SJSA1 (cell line): Measurements from ENCODE around the gene HORMAD2. TPM values are rescaled to one million over a fixed set of nuclear protein-coding genes. Genes with fewer than 3 reads are reported as not detected.
A peak's percentile ranks its signal among the peaks of the same experiment; 100 is the strongest.

Experiments
- DNase-seq, 2 experiments: peaks; one replicate each; pipeline ENCODE4 v3.0.0-alpha.2; 2015 to 2020; ENCODE audit warnings: low spot score in 2 of 2, low read depth in 1 of 2
- H3K27ac ChIP-seq: fragments of 250-450 bp; sonication (Bioruptor Pico); 2 replicates; pipeline ENCODE4 v1.5.1; 2020; ENCODE audit warnings: mild to moderate bottlenecking, moderate library complexity
- H3K27me3 ChIP-seq: fragments of 250-450 bp; sonication (Bioruptor Pico); replicated peaks from 2 replicates; pipeline ENCODE4 v1.5.1; 2020; ENCODE audit warnings: mild to moderate bottlenecking, moderate library complexity
- H3K36me3 ChIP-seq: fragments of 250-450 bp; sonication (Bioruptor Pico); 2 replicates; pipeline ENCODE4 v1.5.1; 2020; ENCODE audit warnings: mild to moderate bottlenecking
- H3K4me1 ChIP-seq: fragments of 250-450 bp; sonication (Bioruptor Pico); replicated peaks from 2 replicates; pipeline ENCODE4 v1.6.1; 2021; ENCODE audit warnings: mild to moderate bottlenecking
- H3K4me3 ChIP-seq: fragments of 250-450 bp; sonication (Bioruptor Pico); 2 replicates; pipeline ENCODE4 v1.5.1; 2020; ENCODE audit warnings: mild to moderate bottlenecking
- H3K9me3 ChIP-seq: fragments of 250-450 bp; sonication (Bioruptor Pico); replicated peaks from 2 replicates; pipeline ENCODE4 v1.5.1; 2020; ENCODE audit warnings: mild to moderate bottlenecking
- total RNA-seq: library from RNA; depleted of rRNA; stranded (reverse); fragments of >200 nt; shearing (Covaris generic); gene quantifications from 2 replicates; pipeline ENCODE4 v1.2.3, GENCODE V29; 2014

HORMAD2 gene
- total RNA-seq, 1 experiment from 2014 or later = not detected

DNA sequence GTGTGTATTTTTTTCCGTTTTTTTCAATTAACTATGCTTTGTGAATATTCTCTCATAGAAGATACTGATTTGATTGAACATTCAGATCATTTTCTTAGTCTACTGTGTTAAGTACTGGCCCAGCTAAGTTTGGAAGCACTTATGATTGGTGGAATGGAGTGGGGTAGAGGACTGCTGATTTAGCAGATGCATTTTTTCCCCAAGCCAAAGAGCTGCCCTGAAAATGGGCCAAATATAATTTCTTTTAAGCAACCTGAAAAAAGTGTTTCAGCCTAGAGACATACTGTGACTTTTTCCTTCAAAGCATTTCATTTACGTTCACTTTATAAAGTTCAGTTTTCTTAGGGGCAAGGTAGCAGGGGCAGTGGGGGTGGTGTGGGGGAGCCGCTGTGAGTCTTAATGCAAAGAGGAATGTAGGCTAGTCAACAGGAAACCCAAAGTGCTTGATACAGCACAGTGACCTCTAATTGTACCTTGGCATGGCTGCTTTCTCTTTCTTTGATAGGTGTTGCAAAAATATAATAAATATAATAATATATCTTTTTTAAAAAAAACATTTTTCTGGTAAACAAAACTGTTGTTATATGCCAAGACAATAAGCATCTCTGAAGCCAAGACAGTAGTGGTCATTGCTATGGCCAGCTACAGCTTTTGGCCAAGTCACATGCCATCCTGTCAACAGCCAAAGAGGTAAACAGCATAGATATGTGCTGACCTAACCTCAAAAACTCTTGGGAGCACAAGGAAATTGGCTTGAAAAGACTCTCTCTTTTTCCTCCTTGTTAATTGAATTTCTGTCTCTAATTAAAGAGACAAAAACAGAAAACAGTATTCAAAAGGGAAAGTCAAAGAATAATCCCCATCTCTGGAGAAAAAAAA is 107.5 kb downstream of the HORMAD2 start:
- H3K27me3 ChIP-seq = no peaks in the 10 kb centered on the region
- no peaks in the 10 kb centered on the region for H3K9me3 ChIP-seq
- no peak overlapping the region for H3K4me3 ChIP-seq
- DNase-seq = no peak
- H3K27ac ChIP-seq = no peak overlapping the region
- no peaks in the 10 kb centered on the region for H3K36me3 ChIP-seq
- peaks cover 65% of the 10 kb centered on the region for H3K4me1 ChIP-seq

DNA sequence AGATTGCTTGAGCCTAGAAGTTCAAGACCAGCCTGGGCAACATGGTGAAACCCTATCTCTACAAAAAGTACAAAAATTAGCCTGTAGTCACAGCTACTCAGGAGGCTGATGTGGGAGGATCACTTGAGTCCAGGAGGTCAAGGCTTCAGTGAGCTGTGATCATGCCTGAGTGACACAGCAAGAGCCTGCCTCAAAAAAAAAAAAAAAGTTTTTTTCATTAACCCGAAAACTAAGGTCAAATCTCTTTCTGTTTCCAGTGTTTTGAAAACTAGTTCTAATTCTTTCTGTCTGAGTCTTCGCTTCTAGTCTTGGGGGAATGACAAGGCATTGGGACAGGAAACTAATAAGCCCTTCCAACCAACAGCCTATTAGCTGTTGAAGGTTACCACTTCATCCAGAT is 108.6 kb downstream of the HORMAD2 start:
- no peaks in the 10 kb centered on the region for H3K9me3 ChIP-seq
- H3K4me3 ChIP-seq = no peak overlapping the region
- DNase-seq = no peak
- H3K27ac ChIP-seq = no peak overlapping the region
- no peaks in the 10 kb centered on the region for H3K36me3 ChIP-seq
- H3K4me1 ChIP-seq = peaks cover 56% of the 10 kb centered on the region
- H3K27me3 ChIP-seq = no peaks in the 10 kb centered on the region

DNA sequence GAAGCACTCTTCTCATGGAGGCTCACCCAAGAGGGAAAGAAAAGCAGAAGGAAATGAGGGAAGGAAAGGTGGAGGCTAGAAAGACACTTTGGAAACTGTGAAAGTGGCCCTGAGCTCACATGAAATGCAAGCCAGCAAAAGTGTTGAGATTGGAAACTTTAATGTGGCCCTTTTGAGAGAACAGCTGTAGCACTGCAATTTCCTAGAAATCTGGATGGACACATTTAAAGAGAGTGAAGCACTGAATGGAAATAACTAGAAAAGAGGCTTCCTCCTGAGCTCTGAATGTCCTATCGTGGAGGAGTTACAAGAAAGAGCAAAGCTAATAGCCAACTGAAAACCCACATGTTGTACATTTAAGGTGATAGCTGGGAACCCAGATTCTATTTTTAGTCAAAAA is 110.3 kb downstream of the HORMAD2 start:
- DNase-seq = no peak
- H3K4me1 ChIP-seq = peaks cover 55% of the 10 kb centered on the region
- no peaks in the 10 kb centered on the region for H3K36me3 ChIP-seq
- no peaks in the 10 kb centered on the region for H3K9me3 ChIP-seq
- H3K27me3 ChIP-seq = no peaks in the 10 kb centered on the region
- no peak overlapping the region for H3K4me3 ChIP-seq
- H3K27ac ChIP-seq = no peak overlapping the region

DNA sequence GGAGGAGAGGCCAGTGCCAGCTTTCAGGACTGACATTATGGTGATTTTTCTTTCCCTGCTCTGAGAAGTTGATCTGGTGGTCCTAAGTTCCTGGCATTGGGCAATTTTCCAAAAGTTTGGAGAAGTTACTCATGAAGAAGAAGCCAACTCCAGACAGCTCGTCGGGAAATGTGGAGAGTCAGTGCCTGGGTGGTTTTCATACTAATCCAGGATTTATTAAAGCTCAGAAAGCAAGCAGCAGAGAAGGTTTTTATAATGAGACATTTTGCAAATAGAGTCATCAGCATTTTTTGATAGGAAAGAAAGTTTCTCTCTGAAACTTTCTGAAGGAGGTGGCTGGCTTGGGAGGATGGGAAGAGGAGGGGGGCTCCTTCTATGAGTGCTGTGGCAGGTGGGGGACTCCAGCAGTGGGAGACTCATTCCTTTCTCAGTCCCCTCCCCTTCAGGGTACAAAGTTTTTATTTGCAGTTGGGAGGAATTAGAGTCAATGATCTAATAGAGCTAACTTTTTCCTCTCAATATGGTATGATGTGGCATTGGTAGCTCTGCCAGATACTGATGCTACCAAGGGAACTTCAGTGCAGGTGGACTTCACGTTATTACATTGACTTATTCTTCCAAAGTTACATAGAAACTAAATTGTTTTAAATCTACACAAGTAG is 110.9 kb downstream of the HORMAD2 start:
- no peak for DNase-seq
- Histone ChIP-seq H3K36me3 (no peaks in the 10 kb centered on the region), H3K27me3 (no peaks in the 10 kb centered on the region), H3K4me1 (peaks cover 55% of the 10 kb centered on the region), H3K27ac (no peak overlapping the region), H3K4me3 (no peak overlapping the region), H3K9me3 (no peaks in the 10 kb centered on the region)

DNA sequence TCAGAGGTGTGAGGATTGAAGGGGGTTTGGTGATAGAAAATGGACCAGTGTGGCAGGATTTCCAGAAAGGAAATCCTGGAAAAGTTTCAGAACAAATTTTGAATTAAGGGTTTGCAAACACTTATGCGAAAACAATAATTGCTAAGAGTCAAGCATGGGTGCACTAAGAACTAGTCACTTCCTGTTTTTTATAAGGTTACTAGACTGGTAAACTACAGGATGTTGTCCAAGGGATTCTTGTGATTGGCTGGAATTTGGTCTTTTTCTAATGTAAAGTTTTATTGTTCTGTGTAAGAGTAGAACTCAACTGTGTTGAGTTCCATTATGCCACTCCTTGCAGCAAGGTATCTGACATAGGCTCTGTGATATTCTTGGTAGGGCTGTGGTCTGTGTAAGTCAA is 112.2 kb downstream of the HORMAD2 start:
- no peak for DNase-seq
- H3K27ac ChIP-seq = no peak overlapping the region
- no peaks in the 10 kb centered on the region for H3K36me3 ChIP-seq
- no peaks in the 10 kb centered on the region for H3K9me3 ChIP-seq
- no peak overlapping the region for H3K4me3 ChIP-seq
- H3K27me3 ChIP-seq = no peaks in the 10 kb centered on the region
- peaks cover 65% of the 10 kb centered on the region for H3K4me1 ChIP-seq

GRCh38 chr22:30193031-30193775 is 112.9 kb downstream of the HORMAD2 start:
- Histone ChIP-seq H3K36me3 (no peaks in the 10 kb centered on the region), H3K4me1 (peaks cover 70% of the 10 kb centered on the region), H3K9me3 (no peaks in the 10 kb centered on the region), H3K27ac (no peak overlapping the region), H3K4me3 (no peak overlapping the region), H3K27me3 (no peaks in the 10 kb centered on the region)
- peak in 1 of 2 experiments; percentile 17 for DNase-seq

DNA sequence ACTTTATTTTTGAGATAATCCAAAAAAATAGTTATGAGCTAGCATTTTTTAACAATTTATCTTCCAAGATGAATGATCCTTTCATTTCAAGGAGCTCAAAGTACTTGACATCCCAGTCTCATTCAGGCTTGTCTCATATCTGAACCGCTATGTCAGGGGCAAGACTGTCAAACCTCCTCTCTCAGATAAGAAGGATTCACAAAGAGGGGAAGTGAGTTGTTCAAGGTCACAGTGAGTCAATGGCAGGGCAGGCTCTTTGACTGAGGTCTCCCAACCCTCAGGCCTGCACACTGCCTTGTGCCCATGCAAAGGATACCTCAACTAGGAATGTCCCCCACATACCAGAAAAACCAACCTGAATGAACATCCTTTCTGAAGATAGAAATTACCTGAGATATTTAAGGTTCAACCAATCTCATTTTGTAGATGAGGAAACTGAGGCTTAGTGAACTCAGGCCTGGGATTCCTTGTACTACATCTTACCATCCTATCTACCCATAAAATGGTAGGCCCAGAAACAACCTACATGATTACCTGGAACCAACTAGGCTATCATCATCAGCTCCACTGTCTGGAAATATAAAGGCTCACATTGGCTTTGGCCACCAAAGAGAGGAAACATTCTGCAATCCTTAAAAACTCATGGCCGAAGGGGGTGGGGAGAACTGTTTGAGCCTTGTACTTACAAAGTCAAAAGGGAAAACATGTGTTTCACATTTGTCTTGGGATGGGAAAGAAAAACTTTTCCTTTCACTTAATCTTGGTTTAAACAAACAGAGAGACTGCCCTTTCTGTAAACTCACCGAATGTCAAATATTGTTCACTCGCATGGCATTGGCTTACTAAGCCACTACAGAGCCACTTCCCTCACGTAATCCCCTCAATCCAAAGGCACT is 115.2 kb downstream of the HORMAD2 start:
- no peak for DNase-seq
- Histone ChIP-seq H3K27ac (peak overlapping the region; percentile 97), H3K4me1 (peaks cover 65% of the 10 kb centered on the region), H3K36me3 (no peaks in the 10 kb centered on the region), H3K4me3 (no peak overlapping the region), H3K27me3 (no peaks in the 10 kb centered on the region), H3K9me3 (no peaks in the 10 kb centered on the region)

DNA sequence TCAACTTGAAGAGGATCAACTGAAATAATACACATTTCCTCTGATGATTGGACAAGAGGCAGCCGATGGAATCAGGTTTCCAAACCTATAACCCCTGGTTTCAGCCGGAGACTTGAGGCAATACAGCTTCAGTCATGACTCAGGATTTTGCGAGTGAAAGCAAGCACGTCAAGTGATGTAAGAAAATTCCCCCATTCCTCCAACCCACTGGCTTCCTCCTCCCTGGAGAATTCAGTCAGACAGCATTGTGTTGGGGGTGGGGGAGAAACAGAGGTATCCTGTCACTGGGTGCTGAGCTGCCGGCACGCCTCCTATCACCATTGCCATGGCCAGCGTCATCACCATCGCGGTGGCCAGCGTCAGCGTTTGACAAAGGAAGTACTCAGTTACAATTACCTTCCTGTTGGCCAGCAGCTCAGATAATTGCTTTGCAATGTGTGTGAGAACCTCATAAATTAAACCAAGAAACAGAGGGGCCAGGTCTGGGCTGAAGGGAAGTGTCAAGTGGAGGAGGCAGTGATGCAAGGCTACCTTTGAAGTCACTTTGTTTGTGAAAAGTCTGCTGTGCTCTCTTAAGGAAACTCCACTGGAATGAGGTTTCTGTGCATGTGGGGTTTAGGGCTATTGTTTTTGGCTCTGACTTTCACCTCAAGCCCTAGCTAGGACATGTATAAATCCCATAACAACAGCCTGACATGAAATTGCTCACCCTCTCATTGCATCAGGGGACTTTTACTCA is 116.0 kb downstream of the HORMAD2 start:
- Histone ChIP-seq H3K4me1 (peaks cover 57% of the 10 kb centered on the region), H3K36me3 (no peaks in the 10 kb centered on the region), H3K4me3 (no peak overlapping the region), H3K27me3 (no peaks in the 10 kb centered on the region), H3K27ac (peak overlapping the region; percentile 97), H3K9me3 (no peaks in the 10 kb centered on the region)
- DNase-seq = peak; percentile 96 to 98

- no peaks in the 10 kb centered on the region for H3K27me3 ChIP-seq
- peak overlapping the region; percentile 97 for H3K27ac ChIP-seq
- no peak for DNase-seq
- no peak overlapping the region for H3K4me3 ChIP-seq
- no peaks in the 10 kb centered on the region for H3K36me3 ChIP-seq
- H3K9me3 ChIP-seq = no peaks in the 10 kb centered on the region
- H3K4me1 ChIP-seq = peaks cover 54% of the 10 kb centered on the region
Measured at GRCh38 chr22:30196880-30197336, 116.6 kb downstream of the HORMAD2 start.

DNA sequence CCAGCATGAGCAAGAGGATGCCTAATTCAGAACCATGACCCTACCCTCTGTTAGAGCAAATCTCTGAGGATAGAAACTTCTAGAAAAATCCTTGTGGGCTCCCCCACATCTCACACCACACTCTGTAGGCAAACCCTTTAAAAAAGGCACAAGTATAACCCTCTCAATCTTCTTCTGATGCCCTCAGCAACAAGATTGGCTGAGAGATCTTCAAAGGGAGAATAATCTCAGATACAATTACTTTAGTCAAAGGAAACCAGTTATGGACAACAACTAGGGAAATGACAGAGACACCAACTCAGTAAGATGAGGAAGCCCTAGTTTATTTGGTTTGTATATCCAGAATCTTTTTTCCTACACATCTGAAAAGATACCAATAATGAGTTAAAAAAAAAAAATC is 117.1 kb downstream of the HORMAD2 start:
- peak in 1 of 2 experiments; percentile 5 for DNase-seq
- Histone ChIP-seq H3K4me1 (peaks cover 51% of the 10 kb centered on the region), H3K9me3 (no peaks in the 10 kb centered on the region), H3K36me3 (no peaks in the 10 kb centered on the region), H3K27me3 (no peaks in the 10 kb centered on the region), H3K27ac (peak overlapping the region; percentile 97), H3K4me3 (no peak overlapping the region)

GRCh38 chr22:30198152-30198825 is 118.0 kb downstream of the HORMAD2 start:
- DNase-seq = peak in 1 of 2 experiments; percentile 8
- peaks cover 51% of the 10 kb centered on the region for H3K4me1 ChIP-seq
- H3K9me3 ChIP-seq = no peaks in the 10 kb centered on the region
- H3K4me3 ChIP-seq = no peak overlapping the region
- no peaks in the 10 kb centered on the region for H3K27me3 ChIP-seq
- peak overlapping the region; percentile 97; the same call in 1 of the 2 replicates for H3K27ac ChIP-seq
- H3K36me3 ChIP-seq = no peaks in the 10 kb centered on the region

DNA sequence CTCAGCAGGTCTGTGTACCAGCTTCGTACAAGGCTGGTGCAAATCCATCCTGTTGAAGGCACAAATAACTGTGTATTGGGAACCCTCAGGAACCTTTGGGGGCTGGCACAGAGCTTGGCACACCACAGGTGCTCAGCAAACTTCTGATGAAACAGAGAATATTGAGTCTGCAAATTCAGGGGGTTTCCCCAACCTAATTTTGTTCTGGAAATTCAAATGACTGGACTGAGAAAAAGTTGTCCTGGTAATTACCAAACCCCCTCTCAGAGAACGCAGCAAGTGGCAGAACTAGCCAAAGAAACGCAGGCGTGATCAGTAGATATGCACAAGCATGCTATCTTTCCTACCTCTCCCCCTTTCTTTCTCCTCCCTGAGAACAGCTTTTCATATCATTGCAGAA is 118.7 kb downstream of the HORMAD2 start:
- Histone ChIP-seq H3K4me1 (peaks cover 52% of the 10 kb centered on the region), H3K36me3 (no peaks in the 10 kb centered on the region), H3K27me3 (no peaks in the 10 kb centered on the region), H3K27ac (no peak overlapping the region), H3K4me3 (no peak overlapping the region), H3K9me3 (no peaks in the 10 kb centered on the region)
- peak in 1 of 2 experiments; percentile 13 for DNase-seq
